HepG2 (cell line): ENCODE results near the gene NECAP2. TPM values are rescaled to one million over a fixed set of nuclear protein-coding genes. Genes with fewer than 3 reads are reported as not detected.

Experiments
- ATAC-seq: fragments of 200-7000 bp; cut with Tn5 transposase; 3 replicates; pipeline ENCODE4 v1.9.1; 2020; ENCODE audit warnings: mild to moderate bottlenecking, moderate library complexity
- BruUV-seq: library from RNA; stranded (reverse); fragments of 400-500 nt; replicated peaks from 2 replicates; lab custom pipeline; 2021; lab: Mats Ljungman, UMichigan
- CTCF ChIA-PET: fragments of 300-600 bp; formaldehyde crosslinking; extraction: SDS; loops from one replicate; lab custom pipeline; 2021; ENCODE audit warnings: low total read pairs, inconsistent platforms, low intra/inter-chr PET ratio; lab: Yijun Ruan, JAX
- POLR2A ChIA-PET: fragments of 350-600 bp; sonication (Branson Sonifier 250); formaldehyde crosslinking; loops from one replicate; lab custom pipeline; 2020; ENCODE audit warnings: antibody characterized with exemption, inconsistent platforms; lab: Yijun Ruan, JAX
- DNase-seq: peaks from one replicate; pipeline ENCODE4 v3.0.0-alpha.2; 2015; ENCODE audit warnings: low spot score
- FAIRE-seq: peaks from 3 replicates; lab custom pipeline; 2011; peaks lifted over from hg19 to GRCh38; lab: Jason Lieb, UNC
- H2AFZ ChIP-seq: one replicate; pipeline ENCODE4 v1.6.1; 2011; ENCODE audit warnings: low read length, inconsistent platforms
- H3K27ac ChIP-seq: fragments of 300-600 bp; 3 replicates; pipeline ENCODE4 v1.8.0; 2011; ENCODE audit warnings: mixed run types, mild to moderate bottlenecking, mixed read lengths, low read length, inconsistent platforms; ENCODE audit not compliant: insufficient read depth; ENCODE audit errors: extremely low read length
- H3K27me3 ChIP-seq, 2 experiments: fragments of 200-600 bp in 1 of 2; 2 replicates in 1 of 2; 3 replicates in 1 of 2; pipeline versions ENCODE4 v1.6.0 to v1.8.0; 2011; ENCODE audit warnings: low read length in 2 of 2, mild to moderate bottlenecking in 2 of 2, moderate library complexity in 2 of 2, inconsistent platforms in 1 of 2; ENCODE audit not compliant: insufficient read depth in 2 of 2, control insufficient read depth in 1 of 2
- H3K36me3 ChIP-seq, 2 experiments: fragments of 200-600 bp in 1 of 2; replicated peaks in 1 of 2; 2 replicates in 1 of 2; 3 replicates in 1 of 2; pipeline versions ENCODE4 v1.5.1 to v1.8.0; 2011; ENCODE audit warnings: low read length in 2 of 2, inconsistent platforms in 1 of 2; ENCODE audit not compliant: insufficient read depth in 2 of 2, control insufficient read depth in 1 of 2
- H3K4me1 ChIP-seq: 2 replicates; pipeline ENCODE4 v1.5.1; 2012; ENCODE audit warnings: low read length, inconsistent platforms; ENCODE audit not compliant: insufficient read depth
- H3K4me2 ChIP-seq: 2 replicates; pipeline ENCODE4 v1.6.0; 2011; ENCODE audit warnings: low read depth, low read length, inconsistent platforms
- H3K4me3 ChIP-seq, 3 experiments: fragments of 200-600 bp in 1 of 3; sonication (generic), shearing (Covaris generic) in 1 of 3; replicated peaks in 1 of 3; 2 replicates each; pipeline ENCODE4 v1.5.1; 2011 to 2016; ENCODE audit warnings: low read length in 3 of 3, inconsistent platforms in 2 of 3, low read depth in 2 of 3, mild to moderate bottlenecking in 2 of 3, control low read depth in 1 of 3, mixed read lengths in 1 of 3; ENCODE audit not compliant: insufficient read depth in 1 of 3
- H3K79me2 ChIP-seq: one replicate; pipeline ENCODE4 v1.6.1; 2011; ENCODE audit warnings: low read length, inconsistent platforms; ENCODE audit not compliant: insufficient read depth
- H3K9ac ChIP-seq: 2 replicates; pipeline ENCODE4 v1.6.0; 2011; ENCODE audit warnings: mild to moderate bottlenecking, low read depth, low read length, inconsistent platforms; ENCODE audit not compliant: insufficient read depth
- H3K9me3 ChIP-seq: 2 replicates; pipeline ENCODE4 v1.5.1; 2012; ENCODE audit warnings: mild to moderate bottlenecking, low read length
- H4K20me1 ChIP-seq: 2 replicates; pipeline ENCODE4 v1.6.0; 2011; ENCODE audit warnings: inconsistent platforms, mild to moderate bottlenecking, low read length, moderate library complexity; ENCODE audit not compliant: insufficient read depth
- ARNT2 ChIP-seq: sonication (generic); formaldehyde crosslinking; IDR thresholded peaks from 2 replicates; pipeline ENCODE4 v1.8.0; 2022; ENCODE audit warnings: mild to moderate bottlenecking, low read depth, missing genetic modification reagents, moderate library complexity
- FOXA1 ChIP-seq, 2 experiments: fragments of 450-650 bp in 1 of 2; sonication (generic) in 1 of 2; formaldehyde crosslinking in 1 of 2; IDR thresholded peaks; 2 replicates each; pipeline versions ENCODE4 v1.4.0 to v1.6.1; 2016 to 2020; ENCODE audit warnings: missing genetic modification reagents in 1 of 2
- IRF1 ChIP-seq: sonication (generic); formaldehyde crosslinking; IDR thresholded peaks from 2 replicates; pipeline ENCODE4 v1.4.0; 2020; ENCODE audit warnings: low read depth, mild to moderate bottlenecking, missing genetic modification reagents
- IRF9 ChIP-seq: sonication (generic); formaldehyde crosslinking; IDR thresholded peaks from 2 replicates; pipeline ENCODE4 v1.8.0; 2022; ENCODE audit warnings: missing genetic modification reagents, mild to moderate bottlenecking, borderline replicate concordance
- KIAA2018 ChIP-seq: sonication (generic); formaldehyde crosslinking; IDR thresholded peaks from 2 replicates; pipeline ENCODE4 v1.5.0; 2020; ENCODE audit warnings: mild to moderate bottlenecking, missing genetic modification reagents, borderline replicate concordance
- TBX2 ChIP-seq: sonication (generic); formaldehyde crosslinking; IDR thresholded peaks from 2 replicates; pipeline ENCODE4 v1.5.0; 2020; ENCODE audit warnings: missing genetic modification reagents, mild to moderate bottlenecking, borderline replicate concordance
- ZKSCAN8 ChIP-seq: IDR thresholded peaks from 2 replicates; pipeline ENCODE4 v1.6.1; 2016; ENCODE audit warnings: borderline replicate concordance, missing genetic modification reagents, missing compliant biosample characterization
- ZNF382 ChIP-seq: sonication (generic); formaldehyde crosslinking; IDR thresholded peaks from 2 replicates; pipeline ENCODE4 v1.5.0; 2020; ENCODE audit warnings: missing genetic modification reagents, mild to moderate bottlenecking, borderline replicate concordance
- WGBS: methylation state at CpG from one replicate; pipeline ENCODE4 v1.1.6; 2017; ENCODE audit warnings: low lambda C conversion rate; 5-methylcytosine and 5-hydroxymethylcytosine counted together
- in situ Hi-C: cut with HindIII; loops from 2 replicates; pipeline ENCODE4 v1.10.0; 2017; ENCODE audit warnings: low pct_unique_long_range_greater_than_20kb; ENCODE audit not compliant: extremely low pct_ligation_motif_present
- intact Hi-C: fragments of 100-400 bp; cut with micrococcal nuclease; formaldehyde crosslinking; loops from one replicate; pipeline ENCODE4 v1.10.0; 2022; ENCODE audit not compliant: unreplicated experiment
- polyA plus RNA-seq, 8 experiments: library from polyadenylated mRNA; depleted of rRNA in 3 of 8; stranded (reverse) in 7 of 8; unstranded in 1 of 8; fragments of >200 nt; fragmentation: Illumina TruSeq in 4 of 8; extraction: Trizol in 4 of 8; gene quantifications; 2 replicates each; pipeline versions ENCODE4 v1.2.1 to v1.2.3, GENCODE V29; 2011 to 2016; ENCODE audit warnings: low read depth in 4 of 8, missing spikeins in 1 of 8, mixed read lengths in 1 of 8; ENCODE audit not compliant: insufficient read depth in 1 of 8
- total RNA-seq, 5 experiments: library from RNA; depleted of rRNA; stranded (reverse); fragments of >200 nt; fragmentation: Illumina TruSeq; extraction: Trizol; gene quantifications; 2 replicates each; pipeline ENCODE4 v1.2.3, GENCODE V29; 2016; ENCODE audit warnings: low read depth in 1 of 5

The NECAP2 gene
- total and polyA plus RNA-seq, 2 of the 13 experiments (the other 11 are each of a cell fraction or from before 2014, with no cell fraction given) = 38.5 to 52.3 TPM

GRCh38 chr1:16418823-16419425 is 21.6 kb upstream of the NECAP2 start (continued):
- TF ChIP-seq KIAA2018 (CRISPR knock-in tag) = no peak

- Histone ChIP-seq H3K79me2 (no peaks in the 10 kb centered on the region), H3K36me3 (no peaks in the 10 kb centered on the region), H3K4me2 (no peak overlapping the region), H3K27ac (no peak overlapping the region), H3K4me1 (peaks cover 21% of the 10 kb centered on the region), H3K9ac (no peak overlapping the region), H2AFZ (no peak overlapping the region), H4K20me1 (no peaks in the 10 kb centered on the region), H3K27me3 (no peaks in the 10 kb centered on the region), H3K9me3 (no peaks in the 10 kb centered on the region), H3K4me3 (no peak overlapping the region)
- CTCF ChIA-PET = no interaction called here
- POLR2A ChIA-PET = no interaction called here
- intact Hi-C loops (loop anchor here (10.0 kb wide), 1 partner anchor 664 kb away; no protein-coding TSS in a partner anchor), in situ Hi-C loops (no loop called here)
- WGBS = 56% methylated on average over 9 of the region's 9 CpGs
- FAIRE-seq (no peak), ATAC-seq (no peak), DNase-seq (no peak)
- no TSS peak for BruUV-seq
- TF ChIP-seq ZNF382 (CRISPR knock-in tag) = no peak
- no peak for TF ChIP-seq ARNT2 (CRISPR knock-in tag)
- no peak for TF ChIP-seq ZKSCAN8 (CRISPR knock-in tag)
- no peak for TF ChIP-seq IRF9 (CRISPR knock-in tag)
- TF ChIP-seq TBX2 (CRISPR knock-in tag) = no peak
- no peak for TF ChIP-seq IRF1 (CRISPR knock-in tag)
- TF ChIP-seq FOXA1 (IDR thresholded peaks at IDR 0.05) = no peak
- no peak for TF ChIP-seq FOXA1 (CRISPR knock-in tag; IDR thresholded peaks at IDR 0.05)
These were observed 20.0 kb upstream of the NECAP2 start for GRCh38 chr1:16420424-16421118.
